Astrocyte (in vitro differentiated cells and primary cell): ENCODE measurements around the gene LDLRAD1.

Experiments used
- EZH2 ChIP-seq: IDR thresholded peaks from 2 replicates; pipeline ENCODE4 v1.6.1; 2012; ENCODE audit warnings: mild to moderate bottlenecking, low read length, inconsistent platforms; ENCODE audit not compliant: insufficient read depth
- TF ChIP-seq, protein P1 (sequence below): IDR thresholded peaks from 2 replicates; pipeline ENCODE4 v1.5.1; 2011; ENCODE audit warnings: low read depth, mild to moderate bottlenecking, inconsistent platforms, low read length, moderate library complexity; ENCODE audit not compliant: insufficient read depth

DNA sequence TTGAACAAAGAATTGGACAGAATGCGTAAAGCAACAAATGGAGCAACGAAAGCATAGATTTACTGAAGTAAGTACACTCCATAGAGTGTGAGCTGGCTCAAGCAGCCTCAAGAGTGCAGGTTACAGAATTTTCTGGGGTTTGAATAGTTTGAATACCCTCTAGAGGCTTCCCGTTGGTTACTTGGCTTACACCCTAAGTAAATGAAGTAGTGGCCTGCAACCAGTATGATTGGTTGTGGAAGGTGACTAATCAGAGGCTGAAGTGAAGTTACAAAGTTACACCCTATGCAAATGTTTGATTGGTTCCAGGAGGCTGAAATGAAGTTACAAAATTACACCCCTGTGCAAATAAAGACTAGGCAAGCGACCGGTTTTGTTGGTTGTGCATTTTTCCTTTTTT, 46.3 kb upstream of the LDLRAD1 start:
- no peak for TF ChIP-seq EZH2
- TF ChIP-seq, protein P1, sequence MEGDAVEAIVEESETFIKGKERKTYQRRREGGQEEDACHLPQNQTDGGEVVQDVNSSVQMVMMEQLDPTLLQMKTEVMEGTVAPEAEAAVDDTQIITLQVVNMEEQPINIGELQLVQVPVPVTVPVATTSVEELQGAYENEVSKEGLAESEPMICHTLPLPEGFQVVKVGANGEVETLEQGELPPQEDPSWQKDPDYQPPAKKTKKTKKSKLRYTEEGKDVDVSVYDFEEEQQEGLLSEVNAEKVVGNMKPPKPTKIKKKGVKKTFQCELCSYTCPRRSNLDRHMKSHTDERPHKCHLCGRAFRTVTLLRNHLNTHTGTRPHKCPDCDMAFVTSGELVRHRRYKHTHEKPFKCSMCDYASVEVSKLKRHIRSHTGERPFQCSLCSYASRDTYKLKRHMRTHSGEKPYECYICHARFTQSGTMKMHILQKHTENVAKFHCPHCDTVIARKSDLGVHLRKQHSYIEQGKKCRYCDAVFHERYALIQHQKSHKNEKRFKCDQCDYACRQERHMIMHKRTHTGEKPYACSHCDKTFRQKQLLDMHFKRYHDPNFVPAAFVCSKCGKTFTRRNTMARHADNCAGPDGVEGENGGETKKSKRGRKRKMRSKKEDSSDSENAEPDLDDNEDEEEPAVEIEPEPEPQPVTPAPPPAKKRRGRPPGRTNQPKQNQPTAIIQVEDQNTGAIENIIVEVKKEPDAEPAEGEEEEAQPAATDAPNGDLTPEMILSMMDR: no peak
